ENCODE data around the gene GPX1.
"Not testable (repeated sequence)": the region's sequence is repeated elsewhere in the genome, so short reads cannot be mapped to it uniquely, and the experiment has no call there.

The GPX1 gene

GRCh38 chr3:49357443-49358216, 523 bp downstream of the GPX1 start:
- not testable (repeated sequence) for DNase-seq (ENCODE audit: low spot score)

DNA sequence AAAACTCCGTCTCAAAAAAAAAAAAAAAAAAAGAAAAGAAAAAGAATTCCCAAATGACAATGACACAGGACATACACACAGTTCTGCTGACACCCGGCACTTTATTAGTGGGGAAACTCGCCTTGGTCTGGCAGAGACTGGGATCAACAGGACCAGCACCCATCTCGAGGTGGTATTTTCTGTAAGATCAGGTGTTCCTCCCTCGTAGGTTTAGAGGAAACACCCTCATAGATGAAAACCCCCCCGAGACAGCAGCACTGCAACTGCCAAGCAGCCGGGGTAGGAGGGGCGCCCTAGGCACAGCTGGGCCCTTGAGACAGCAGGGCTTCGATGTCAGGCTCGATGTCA, 1.1 kb downstream of the GPX1 start:
- DNase-seq (ENCODE audit: low spot score): not testable (repeated sequence)

GRCh38 chr3:49352890-49353421, 5.2 kb downstream of the GPX1 start:
- no peak for DNase-seq (ENCODE audit: low spot score)

- DNase-seq (ENCODE audit: low spot score): no peak
These were observed 5.9 kb downstream of the GPX1 start for GRCh38 chr3:49352281-49352680.

GRCh38 chr3:49351521-49352011, 6.6 kb downstream of the GPX1 start:
- DNase-seq (ENCODE audit: low spot score): no peak

DNA sequence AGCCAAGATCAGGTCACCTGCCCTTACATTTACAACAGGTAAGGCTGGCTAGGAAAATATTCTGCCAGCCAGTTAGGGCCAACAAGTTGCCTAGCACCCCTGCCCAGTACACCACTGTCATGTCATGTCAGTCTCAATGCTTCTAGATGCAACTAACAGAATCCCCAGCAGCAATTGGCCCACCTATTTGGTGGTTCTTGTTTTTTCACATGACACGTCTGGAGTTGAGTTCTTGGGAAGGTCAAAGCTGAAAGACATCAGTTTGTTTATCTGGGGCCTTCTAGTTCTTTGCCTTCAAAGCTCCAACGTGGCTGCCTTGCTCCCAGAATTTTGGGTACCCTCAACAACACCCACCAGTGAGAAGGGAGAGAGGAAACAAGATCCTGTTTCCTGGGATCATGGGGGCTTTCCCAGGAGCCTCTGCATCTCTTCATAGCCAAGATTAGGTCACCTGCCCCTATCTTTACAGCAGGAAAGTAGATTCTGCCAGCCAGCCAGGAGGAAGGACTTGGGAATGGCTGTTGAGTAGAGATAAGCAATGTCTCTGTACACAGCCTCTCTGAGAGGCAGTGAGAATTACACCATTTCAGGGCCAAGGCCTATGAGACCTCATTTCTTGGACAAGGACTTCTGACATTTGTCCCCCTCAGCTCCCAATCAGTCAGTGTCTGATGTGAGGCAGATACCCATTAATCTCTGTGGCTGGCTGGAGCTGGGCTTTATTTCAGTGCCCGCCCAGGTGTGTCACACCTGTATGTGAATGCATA, 8.6 kb downstream of the GPX1 start:
- DNase-seq (ENCODE audit: low spot score): no peak

- DNase-seq (ENCODE audit: low spot score): not testable (repeated sequence)
These were observed 9.8 kb downstream of the GPX1 start for GRCh38 chr3:49348361-49348760.

- no peak for DNase-seq (ENCODE audit: low spot score)
These were observed 11.3 kb downstream of the GPX1 start for GRCh38 chr3:49346797-49347251.

- peak; percentile 77 for DNase-seq (ENCODE audit: low spot score)
These were observed 15.0 kb downstream of the GPX1 start for GRCh38 chr3:49343163-49343562.

DNA sequence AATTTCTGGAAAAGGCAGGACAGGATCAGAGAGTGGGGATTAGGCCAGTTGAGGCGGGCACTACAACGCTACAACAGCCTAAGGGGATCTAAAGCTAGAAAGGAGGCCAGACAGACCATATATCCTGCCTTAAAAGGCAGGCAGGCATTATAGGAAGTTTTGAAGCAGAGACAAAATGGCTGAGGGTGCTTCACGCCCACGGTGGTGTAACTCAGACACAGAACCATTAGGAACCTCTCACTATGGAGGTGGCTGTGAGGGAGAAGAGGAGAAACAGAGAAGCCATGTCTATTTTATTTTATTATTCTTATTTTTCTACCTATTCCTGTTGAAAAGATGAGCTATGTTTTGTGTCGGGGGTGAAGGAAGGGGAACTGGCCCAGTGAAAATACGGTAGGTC, 16.2 kb downstream of the GPX1 start:
- no peak for DNase-seq (ENCODE audit: low spot score)

DNA sequence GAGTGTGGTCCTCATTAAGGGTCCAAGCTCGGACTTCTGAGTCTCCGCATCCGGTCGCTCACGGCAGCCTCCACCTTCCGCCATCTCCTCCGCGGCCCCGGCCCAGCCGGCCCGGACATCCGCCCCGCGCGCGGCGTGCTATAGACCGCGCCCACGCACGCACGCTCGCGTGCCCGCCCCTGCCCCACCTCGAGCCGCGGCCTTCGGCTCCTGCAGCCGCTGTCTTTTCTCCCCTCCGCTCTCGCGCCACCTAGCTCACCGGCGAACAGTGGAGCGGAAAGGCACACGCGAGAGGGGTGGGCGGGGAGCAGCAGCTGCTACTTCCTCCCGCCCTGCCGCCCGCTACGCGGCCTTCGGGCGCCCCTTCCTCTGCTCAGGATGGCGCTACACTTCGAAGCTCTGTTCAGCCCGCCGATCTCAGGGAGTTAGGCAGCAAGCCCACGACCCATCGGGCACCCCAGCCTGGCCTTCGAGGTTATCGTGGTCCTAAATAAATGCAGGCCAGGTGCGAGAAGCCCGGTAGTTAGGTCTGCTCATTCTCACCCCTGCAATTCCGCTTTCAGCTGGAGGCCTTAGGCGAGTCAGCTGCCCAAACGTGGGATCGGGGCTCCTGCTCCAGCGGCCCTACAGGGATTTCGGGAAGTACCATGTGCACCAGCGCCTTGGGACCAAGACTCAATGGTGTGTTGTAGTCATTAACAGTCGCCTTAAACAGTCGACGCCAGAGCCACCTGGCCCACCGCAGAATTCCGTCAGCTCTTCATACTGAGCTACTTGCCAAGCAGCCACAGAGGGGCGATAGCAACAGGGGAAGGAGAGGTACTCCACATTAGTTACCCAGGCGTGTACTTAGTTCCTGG, 18.0 kb downstream of the GPX1 start, which contains the start of gene USP4:
Gene USP4 (minus strand): TSS at position 113 of the 860 bp plus-strand sequence. CDS start 29 bp downstream, at position 84.
- DNase-seq (ENCODE audit: low spot score): peak; percentile 70

GRCh38 chr3:49339581-49339940, 18.6 kb downstream of the GPX1 start:
- DNase-seq (ENCODE audit: low spot score): no peak

- no peak for DNase-seq (ENCODE audit: low spot score)
These were observed 24.1 kb downstream of the GPX1 start for GRCh38 chr3:49333916-49334633.

DNA sequence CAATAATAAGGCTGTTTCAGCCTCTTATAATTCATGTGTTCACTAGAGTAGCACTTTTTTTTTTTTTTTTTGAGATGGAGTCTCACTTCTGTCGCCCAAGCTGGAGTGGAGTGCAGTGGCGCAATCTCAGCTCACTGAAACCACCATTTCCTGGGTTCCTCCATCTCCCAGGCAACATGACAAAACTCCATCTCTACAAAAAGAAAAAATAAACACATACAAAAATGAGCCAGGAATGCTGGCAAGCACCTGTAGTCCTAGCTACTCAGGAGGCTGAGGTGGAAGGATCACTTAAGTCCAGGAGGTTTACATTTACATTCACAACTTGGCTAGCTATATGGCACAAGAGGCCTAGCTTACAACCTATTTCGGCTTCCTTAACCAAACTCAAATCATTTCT, 25.1 kb downstream of the GPX1 start:
- peak; percentile 44 for DNase-seq (ENCODE audit: low spot score)

DNA sequence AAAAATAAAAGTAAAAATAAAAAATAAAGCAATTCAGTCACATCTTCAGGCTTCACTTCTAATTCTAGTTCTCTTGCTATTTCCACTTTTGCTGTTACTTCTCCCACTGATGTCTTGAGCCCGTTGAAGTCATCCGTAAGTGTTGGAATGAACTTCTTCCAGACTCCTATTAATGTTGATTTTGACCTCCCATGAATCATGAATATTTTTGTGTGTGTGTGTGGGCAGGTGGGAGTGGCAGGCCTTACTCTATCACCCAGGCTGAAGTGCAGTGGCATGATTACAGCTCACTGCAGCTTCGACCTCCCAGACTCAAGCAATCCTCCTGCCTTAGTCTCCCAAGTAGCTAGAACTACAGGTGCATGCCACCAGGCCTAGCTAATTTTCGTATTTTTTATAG, 29.0 kb downstream of the GPX1 start:
- DNase-seq (ENCODE audit: low spot score): no peak

DNA sequence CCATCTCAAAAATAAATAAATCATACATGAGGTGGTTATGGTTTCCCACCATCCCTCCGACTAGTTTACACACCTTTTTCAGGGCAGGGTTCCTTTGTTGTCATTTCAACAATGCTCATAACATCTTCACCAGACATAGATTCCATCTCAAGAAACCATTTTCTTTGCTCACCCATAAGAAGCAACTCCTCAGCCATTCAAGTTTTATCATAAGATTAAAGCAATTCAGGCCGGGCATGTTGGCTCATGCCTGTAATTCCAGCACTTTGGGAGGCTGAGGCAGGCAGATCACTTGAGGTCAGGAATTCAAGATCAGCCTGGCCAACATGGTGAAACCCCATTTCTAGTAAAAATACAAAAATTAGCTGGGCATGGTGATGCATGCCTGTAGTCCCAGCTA, 29.8 kb downstream of the GPX1 start:
- DNase-seq (ENCODE audit: low spot score): not testable (repeated sequence)

- no peak for DNase-seq (ENCODE audit: low spot score)
These were observed 30.7 kb downstream of the GPX1 start for GRCh38 chr3:49327485-49327884.

- no peak for DNase-seq (ENCODE audit: low spot score)
These were observed 33.4 kb downstream of the GPX1 start for GRCh38 chr3:49324768-49325167.

GRCh38 chr3:49316696-49317457, 41.3 kb downstream of the GPX1 start:
- peak; percentile 40 for DNase-seq (ENCODE audit: low spot score)

DNA sequence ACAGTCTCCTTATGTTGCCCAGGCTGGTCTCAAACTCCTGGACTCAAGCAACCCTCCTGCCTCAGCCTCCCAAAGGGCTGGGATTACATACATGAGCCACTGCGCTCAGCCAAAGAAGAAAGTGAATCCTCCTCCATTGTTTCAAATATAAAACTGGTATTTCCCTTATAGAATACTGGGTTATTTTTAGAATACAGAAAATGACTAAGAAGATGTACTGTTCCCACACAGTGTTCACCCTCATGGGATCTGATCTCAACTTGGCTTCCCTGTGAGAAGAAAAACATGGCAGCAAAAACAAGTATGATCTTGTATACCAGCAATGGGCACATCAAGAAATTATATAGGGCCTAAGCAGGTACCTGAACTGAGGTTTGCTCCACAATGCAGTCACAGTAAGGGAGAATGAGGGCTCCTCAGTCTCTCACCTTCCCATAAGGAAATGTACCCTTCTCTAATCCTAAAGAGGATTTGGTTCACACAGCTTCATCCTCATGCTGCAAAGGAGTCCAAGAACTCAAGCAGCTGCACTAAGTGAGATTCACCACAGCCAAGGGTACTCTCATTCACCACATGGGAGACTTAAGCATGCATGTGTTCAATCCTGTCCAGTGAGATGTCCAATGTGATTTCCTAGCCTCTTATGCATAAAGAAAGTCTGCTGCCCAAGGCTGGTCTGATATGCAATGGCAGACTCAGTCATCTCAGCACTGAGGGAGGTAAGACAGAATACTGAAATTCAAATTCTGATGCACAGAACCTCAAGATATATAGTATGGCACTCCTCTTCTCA, 44.1 kb downstream of the GPX1 start:
- DNase-seq (ENCODE audit: low spot score): no peak
